Epidermal melanocyte (primary cell): ENCODE measurements around the gene SHC3.

ENCODE experiments used
- DNase-seq: peaks from one replicate; pipeline ENCODE4 v3.0.0; 2011; ENCODE audit warnings: low spot score; ENCODE audit not compliant: insufficient read length

SHC3 gene

DNA sequence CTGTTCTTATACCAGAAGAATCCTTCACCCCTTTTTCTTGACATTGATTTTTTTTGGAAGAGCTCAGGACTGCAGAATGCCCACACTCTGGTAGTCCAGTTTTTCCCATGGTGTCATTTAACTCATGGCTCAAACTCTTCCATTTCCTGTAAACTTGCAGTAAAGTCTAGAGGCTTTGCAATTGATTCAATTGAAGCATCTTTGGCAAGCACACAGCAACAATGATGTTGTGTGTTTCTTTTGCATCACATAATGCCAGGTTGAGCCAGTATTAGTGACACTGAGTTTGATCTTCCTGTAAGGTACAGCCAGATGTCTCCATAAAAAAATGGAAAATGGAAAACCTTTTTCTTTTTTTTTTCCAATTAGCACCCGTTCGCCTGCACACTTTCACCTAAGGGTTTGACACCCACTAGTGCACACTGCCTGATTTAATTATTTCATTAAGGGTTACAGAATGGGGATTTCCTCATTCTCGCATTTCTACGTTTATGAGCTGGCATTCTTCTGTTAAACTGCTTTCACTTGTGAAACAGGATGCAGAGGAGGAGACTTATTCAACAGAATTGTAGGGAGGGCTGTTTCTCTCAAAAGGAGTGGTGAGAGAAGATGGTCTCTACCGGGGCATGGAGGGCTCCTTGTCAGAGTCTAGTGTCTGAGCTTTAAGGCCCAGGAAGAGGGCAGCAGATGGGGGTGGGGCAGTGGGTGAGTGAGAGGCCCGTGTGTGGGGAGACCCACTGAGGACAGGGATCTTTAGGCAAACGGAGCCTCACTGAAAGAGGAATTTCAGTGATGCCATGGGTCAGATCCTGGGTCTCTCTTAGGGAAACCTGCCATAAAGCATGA lies 189.6 kb downstream of the SHC3 start:
- DNase-seq: no peak

DNA sequence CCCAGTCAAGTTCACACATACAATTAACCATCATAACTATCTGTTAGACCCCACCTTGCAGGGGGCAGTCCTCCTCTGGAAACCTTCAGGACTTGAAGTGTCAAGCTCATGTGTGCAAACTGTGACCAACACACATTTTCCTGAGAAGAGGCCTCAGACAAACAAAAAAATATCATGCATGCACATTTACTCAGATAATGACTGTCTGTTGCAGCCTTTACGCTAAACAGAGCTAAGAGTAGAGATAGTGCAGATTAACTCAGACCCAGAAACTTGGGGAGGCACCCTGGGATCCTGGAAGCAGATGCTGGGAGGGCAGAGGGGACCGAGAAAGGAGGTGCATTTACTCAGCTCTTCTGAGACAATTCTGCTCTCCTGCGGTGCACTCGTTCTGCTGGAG lies 191.0 kb downstream of the SHC3 start:
- no peak for DNase-seq

DNA sequence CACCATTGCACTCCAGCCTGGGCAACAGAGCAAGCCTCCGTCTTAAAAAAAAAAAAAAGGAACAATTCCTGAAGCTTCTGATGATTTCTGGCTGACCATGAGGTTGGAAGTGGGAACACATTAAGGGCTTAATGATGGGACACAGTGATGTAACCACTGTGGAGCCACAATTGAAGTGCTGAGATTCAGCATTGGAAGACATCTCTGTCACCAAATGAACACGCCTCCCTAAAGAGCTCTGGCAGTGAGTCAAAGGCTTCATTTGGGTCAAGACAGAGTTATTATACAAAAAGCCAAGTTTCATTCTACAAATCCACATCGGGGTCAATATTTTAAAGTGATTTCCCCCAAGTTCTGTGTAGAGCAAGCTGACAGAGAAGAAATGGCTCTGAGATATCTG lies 191.8 kb downstream of the SHC3 start:
- DNase-seq: no peak

DNA sequence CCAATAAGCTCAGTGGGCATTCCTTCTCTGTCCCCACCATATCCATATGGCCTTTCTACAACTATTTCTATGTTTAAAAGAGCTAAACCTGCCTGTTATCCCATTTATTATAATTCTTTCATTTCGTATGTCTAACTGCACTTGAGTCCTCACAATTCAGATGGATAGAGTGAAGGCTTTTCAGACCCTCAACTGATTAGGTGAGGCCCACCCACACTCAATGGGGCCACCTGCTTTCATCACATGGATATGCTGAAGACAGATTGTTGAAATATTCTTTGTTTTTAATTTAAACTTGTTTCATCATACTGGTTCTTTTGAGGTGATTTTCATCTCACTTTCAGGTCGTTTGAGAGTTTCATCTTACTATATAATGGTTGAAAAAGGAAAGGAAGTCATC lies 193.0 kb downstream of the SHC3 start:
- DNase-seq: no peak

DNA sequence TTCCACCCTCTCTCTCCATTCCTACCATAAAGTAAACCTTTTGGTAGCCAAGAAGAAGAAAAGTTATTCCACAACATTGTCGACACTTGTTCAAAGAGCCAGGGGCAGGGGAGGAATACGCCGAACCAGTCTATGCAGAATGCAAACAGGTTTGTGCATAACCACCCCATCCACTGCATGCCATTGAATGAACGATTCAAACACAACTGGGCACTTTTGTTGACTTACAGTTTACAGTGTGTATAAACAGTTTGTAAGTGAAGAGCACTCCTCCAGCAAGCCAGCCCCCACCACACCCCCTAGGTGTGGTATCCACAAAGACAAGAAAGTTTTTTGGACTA lies 194.1 kb downstream of the SHC3 start:
- DNase-seq: no peak

DNA sequence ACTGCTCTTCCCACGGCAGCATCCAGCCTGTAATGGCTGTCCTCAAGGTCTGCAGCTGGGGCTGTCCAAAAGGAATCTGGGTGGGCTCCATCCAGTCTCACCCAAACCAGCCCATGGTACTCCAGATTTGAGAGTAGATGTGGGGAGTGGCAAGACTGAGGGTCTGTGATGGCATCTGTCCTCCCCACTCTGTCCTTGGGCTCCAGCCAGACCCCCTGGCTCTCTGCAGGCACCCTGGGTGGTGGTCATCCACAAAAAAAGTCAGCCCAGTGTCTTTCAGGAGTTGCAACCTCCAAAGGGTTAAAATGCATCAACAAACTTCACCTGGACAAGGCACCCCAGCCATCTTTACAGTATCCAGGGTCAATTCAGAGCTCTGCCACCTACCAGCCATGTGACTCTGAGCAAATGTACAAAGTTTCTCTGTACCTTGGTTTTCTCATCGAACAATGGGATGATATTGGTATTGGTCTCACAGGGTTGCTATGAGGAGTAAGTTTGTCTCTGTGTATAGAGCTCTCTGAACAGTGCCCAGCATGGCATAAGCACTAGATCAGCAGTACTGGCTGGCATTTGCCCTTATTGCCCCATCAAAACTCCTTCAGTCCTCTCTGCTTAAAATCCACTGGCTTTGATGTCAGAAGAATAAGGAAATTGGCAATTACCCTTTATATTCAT lies 194.6 kb downstream of the SHC3 start:
- DNase-seq: no peak

DNA sequence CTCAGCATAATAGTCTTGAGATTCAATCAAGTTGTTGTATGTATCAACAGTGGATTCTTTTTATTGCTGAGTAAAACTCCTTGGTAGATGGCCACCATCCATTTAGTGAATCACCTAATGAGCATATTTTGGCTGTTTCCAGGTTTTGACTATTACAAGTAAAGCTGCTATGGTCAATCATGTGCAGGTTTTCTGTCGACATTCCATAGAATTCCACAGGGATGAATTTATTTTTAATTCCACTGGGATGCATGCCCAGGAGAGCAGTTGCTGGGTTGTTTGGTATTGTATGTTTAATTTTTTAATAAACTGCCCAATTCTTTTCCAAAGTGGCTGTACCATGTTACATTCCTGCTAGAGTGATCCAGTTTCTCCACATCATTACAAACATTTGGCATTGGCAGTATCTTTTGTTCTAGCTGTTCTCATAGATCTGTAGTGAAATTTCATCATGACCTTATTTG lies 197.8 kb downstream of the SHC3 start:
- no peak for DNase-seq

DNA sequence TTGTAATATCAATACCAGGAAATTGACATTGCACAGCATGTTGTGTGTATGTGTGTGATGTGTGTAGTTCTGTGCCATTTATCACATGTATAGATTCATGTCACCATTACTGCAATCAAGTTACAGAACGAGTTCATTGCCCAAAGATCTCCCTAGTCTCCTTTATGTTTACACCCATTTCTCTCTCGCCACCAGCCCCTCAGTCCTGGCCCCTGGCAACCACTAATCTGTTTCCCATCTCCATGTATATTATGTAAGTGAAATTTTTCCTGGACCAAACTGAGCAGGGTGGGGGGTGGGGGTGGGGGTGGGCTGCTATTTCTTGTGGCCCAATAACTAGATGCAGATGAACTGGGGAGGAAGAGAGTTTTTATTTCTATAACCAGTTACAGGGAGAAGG lies 198.8 kb downstream of the SHC3 start:
- DNase-seq: no peak

DNA sequence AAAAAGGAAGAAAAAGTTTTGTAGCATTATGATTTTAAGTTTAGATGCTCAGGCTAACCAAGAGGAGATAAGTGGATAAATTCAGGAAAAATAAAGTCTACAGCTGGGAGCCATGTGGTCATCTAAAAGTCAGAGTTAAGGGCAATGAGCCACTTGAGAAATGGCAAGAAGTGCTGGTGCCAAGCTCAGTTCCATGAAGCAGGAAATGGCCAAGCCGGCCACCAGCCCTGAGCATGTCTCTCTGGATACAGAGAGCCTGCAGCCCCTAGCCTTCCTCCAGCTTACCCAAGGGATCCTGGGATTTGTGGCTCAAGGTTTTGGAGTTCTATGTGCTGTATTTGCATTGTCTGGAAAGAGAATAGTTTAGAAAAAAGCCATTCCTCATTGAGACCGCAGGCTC lies 199.6 kb downstream of the SHC3 start:
- DNase-seq: no peak

DNA sequence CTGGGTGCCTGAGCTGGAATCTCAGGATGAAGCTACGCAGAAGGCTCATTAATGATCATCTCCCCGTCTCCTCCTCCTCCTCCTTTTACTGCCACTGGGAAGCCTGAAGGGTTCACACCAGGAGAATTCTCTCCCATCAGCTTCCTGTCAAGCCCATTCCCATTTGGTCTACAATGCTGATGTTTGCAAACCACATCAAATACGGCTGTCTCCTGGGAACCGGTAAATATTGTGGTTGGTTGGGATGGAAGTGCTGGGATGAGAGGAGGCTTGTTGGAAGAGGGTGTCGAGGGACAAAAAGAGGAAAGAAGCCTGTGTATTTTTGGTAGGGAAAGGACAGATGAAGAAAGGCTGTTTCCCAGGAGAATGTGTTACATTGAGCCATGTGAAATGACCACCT lies 200.6 kb downstream of the SHC3 start:
- DNase-seq: no peak

DNA sequence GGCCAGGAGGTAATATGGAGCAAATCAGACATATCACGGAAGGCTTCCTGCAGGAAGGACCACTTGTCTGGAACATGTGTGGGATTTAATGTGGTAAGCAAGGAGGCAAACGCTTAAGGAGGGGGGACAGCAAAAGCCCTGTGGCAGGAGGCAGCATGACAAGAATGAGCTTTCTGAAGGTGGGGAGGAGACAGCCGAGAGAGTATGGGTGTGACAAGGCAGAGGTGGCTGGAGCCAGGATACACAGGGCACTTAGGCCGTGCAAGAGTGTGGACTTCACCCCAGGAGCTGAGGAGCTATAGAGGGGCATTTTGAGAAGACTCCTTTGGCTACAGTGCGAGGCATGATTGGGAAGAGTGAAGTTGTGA lies 201.7 kb downstream of the SHC3 start:
- DNase-seq: no peak

DNA sequence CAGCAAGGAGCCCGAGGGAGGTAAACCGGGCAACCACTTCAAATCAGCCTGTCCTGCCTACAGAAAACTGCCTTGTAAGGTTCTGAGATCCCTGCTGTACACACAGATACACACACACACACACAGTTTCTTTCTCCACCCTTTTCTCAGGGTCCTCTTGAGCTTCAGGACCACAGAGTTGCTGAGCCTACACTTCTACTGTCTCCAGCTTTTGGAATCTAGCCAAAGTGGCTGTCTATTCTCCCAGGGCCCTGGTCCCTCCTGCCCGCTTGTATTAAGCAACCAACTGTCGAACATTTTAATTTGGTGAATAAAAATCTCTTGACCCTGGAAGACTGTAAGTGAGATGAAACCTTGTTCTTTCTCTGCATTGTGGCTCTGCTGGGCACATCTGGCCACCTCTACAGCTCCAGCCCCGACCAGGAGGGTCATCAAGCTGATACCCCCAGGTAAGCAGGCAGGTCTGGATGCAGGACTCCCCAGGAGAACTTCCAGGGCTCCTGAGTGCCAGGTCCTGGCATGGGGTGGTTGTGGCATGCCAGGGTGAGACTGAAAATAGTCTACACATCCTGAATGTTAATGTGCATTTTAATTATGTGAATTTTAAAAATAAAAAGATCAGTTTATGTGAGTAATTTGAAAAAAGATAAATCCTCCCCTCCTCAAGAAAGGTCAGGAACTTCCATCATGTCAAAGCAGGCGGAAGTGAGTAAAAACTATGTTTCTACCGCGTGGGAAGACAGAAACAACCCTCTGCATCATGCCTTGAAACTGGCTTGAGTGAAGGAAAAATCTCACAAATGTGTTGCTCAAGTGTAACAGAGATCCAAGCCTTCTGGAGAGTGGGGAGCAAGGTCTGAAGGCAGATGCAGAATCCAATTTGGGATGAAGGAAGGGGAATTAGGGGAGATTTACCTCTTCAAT lies 202.4 kb downstream of the SHC3 start:
- no peak for DNase-seq

DNA sequence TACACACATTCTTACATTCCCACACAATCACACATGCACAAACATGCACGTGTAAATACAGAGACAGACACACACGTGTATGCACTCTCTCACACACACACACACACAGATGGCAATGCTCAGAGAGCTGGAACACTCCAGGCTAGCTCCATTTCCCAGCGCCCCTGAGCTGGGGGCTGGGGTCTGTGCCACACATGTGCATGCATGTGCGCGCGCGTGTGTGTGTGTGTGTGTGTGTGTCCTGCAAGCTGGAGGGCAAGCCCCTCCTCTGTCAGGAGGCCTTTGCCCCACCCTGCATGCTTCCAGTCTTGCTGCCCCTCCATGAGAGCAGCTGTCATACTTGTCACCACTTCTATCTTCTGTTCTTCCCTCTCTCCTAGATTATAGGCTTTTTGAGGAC lies 204.0 kb downstream of the SHC3 start:
- no peak for DNase-seq

DNA sequence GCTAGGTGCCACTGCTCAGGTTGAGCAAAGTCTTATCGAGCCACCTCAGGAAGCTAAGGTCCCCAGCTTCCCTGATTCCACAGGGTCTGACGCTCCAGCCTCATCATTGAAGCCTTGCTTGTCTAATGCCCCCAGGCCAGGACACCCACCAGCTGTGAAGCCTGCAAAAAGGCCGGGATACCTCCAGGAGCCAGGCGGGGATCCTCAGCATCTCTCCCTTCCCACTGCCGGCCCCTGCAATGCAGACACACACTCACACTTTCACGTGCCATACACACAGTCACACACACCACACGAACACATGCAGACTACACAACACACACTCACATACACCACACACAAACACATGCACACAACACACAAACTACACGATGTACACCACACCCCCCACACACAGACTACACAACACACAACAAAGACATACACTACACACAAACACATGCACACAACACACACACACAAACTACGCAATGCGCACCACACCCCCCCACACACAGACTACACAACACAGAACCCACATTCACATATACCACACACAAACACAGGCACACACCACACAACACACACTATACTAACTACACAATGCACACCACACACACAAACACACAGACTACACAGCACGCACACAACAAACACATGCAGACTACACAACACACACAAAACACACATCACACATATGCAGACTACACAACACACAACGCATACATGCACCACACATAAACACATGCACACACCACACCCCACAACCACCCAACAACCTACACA lies 205.2 kb downstream of the SHC3 start:
- DNase-seq: no peak

DNA sequence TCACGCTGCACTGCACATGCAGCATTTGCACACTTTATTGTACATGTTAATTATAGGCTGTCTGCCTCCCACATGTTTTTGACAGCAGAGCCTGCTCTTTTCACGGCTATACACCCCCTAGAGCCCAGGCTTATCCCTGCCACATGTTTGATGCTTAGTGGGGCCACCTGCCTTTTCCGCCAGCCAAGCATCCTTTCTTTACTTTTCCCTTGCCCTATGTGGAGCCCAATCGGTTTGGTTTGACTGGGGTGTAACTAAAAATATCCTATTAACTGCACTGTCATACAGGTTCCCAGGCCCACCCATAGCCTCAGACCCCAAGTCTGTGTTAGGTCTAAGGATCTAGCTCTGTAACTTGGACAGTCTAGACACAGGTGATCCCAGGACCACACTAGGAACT lies 206.2 kb downstream of the SHC3 start:
- DNase-seq: no peak

DNA sequence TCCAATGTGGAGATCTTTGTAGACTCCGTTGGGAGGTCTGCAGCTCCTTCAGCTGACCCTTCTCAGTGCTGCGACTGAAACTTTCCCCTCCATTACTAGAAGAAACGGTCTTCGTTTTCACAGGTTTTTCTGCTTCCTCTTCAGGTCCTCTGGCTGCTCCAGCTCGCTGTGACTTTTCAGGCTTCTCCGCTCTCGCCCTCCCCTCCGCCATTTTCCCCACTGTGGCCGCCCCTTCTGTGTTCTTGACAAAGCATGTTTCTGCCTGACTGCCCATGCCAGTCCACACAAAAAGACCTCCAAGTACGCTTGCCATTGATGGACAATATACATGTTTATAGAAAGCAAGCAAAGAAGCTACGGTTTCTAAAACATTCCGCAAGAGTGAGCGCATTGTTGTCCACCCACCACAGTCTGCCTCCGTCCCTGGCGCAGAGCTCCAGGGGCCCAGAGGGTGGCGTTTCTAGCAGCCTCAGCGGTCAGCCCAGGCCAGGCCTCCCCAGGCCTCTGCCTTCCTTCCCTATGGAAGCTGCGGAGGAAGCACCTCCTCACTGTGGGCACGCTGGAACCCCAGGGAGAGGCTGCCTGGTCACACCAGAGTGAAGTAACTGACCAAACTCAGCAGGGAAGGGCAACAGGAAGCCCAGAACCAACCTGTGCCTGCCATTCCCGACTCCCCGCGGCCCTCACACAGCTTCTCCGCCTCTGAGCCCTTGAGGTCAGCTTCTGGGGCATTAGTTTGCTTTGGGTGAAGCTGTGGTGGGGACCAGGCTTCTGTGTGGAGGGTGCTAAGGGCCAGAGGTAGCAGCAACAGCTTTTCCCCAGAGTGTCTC lies 207.3 kb downstream of the SHC3 start:
- no peak for DNase-seq

DNA sequence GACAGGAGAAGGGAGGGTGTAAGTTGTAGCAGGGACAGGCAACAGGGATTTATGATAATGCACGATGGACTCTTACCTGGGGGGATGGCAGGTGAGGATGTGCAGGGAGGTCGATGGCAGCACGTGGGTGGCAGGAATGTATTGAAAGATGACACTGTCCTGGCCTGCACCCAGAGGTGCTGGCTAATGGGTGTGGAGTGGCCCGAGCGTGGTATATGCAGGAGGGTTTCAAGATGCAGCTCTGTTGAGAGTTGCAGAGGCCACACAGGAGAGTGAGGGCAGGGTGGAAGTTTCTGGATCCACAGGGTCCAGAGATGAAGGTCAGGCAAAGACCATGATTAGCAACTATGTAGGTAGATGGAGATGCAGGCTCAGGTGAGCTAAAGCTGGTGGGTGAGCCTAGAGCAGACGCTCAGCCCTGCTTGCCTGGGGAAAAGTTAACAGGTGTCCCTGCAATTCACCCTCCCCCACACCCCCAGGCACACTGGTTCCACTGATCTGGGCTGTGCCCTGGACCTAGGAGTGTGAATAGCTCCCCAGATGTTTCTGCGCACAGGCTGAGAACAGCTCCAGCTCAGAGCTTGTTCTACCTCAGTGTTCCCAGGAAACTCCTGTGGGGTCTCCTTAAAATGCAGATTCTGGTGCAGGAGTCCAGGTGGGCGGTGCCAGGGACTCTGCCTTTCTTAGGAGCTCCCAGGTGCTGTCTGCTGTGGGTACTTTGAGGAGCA lies 208.8 kb downstream of the SHC3 start:
- DNase-seq: no peak

DNA sequence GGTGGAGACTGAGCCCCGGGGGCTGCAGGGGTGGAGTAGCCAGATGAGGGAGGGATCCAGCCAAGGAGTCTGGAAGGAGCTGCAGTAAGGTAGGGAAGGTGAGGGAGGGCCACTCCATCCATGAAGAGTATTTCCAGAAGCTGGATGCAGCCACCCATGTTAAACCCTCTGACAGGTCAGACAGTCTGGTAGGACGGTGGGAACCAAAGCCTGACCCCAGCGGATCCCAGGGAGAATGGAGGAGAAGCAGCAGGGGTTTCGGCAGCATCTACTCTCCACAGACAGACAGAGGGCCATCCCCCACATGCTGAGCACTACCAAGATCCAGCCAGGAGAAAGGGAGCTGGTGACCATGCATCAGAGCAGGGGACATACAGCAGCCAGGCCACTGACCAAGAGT lies 209.8 kb downstream of the SHC3 start:
- DNase-seq: no peak

DNA sequence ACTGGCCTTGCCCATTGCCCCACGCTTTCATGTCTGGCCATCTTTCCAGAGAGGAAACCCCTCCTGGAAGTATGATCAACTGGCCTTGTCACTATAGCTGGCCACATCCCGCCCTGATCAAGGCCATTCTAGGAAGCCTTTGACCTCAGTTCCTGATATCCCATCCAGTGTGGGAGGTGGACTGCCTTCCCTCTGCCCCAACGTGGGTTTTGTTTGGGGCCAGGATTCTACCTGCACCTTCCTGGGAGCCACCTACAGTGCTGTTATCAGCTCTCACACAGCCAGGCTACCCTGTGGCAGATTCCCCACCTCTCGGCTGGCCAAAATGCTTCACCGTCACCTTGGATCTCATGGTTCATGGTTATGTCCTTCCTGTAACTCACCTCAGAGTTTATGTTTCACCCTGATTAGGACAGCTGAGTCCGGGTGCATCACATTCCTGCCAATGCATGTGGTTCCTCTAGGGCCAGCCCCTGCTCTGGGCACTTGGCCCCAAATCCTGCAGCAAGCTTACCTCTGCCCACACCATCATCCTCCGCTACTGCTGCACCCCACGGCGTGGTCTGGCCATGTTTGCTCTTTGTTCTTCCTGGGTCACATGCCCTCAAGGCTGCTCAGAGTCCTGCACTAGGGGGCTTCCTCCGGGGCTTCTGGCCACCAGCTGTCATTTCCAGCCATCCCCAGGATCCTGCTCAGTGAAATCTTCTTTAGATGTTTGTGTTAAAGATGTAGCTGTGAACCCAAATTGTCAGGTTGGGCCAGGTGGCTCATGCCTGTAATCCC lies 211.5 kb downstream of the SHC3 start:
- no peak for DNase-seq
